DOHH2 (cell line): Measurements from ENCODE around the gene TBRG1.

Source experiments
- CTCF ChIP-seq: fragments of 200-600 bp; sonication (generic); IDR thresholded peaks from one replicate; pipeline ENCODE4 v1.5.1; 2014; ENCODE audit warnings: antibody characterized with exemption, mild to moderate bottlenecking, low read depth, low read length; ENCODE audit not compliant: poor library complexity, severe bottlenecking
- EZH2phosphoT487 ChIP-seq: fragments of 200-600 bp; sonication (generic); IDR thresholded peaks from 2 replicates; pipeline ENCODE4 v1.6.1; 2017; ENCODE audit warnings: borderline replicate concordance, mild to moderate bottlenecking, antibody characterized with exemption, low read length, moderate library complexity, mixed read lengths

GRCh38 chr11:124676386-124676785 is 53.7 kb downstream of the TBRG1 start:
- no peak for TF ChIP-seq CTCF
- no peak for TF ChIP-seq EZH2phosphoT487
